Neural cell (in vitro differentiated cells): Measurements from ENCODE around the gene SLC25A26. TPM values are rescaled to one million over a fixed set of nuclear protein-coding genes. Genes with fewer than 3 reads are reported as not detected.

Experiments used
- H2AFZ ChIP-seq: fragments of 200-600, 300-800 bp; sonication (generic), shearing (Covaris generic); 2 replicates; pipeline ENCODE4 v1.6.0; 2014; ENCODE audit warnings: low read depth, mild to moderate bottlenecking, antibody characterized with exemption, low read length, moderate library complexity
- H3F3A ChIP-seq: fragments of 200-600 bp; shearing (Covaris generic); 2 replicates; pipeline ENCODE4 v1.6.1; 2016; ENCODE audit warnings: mild to moderate bottlenecking, moderate library complexity, mixed read lengths, antibody characterized with exemption, low read length; ENCODE audit not compliant: insufficient read depth, poor library complexity, severe bottlenecking
- H3K27ac ChIP-seq: fragments of 200-600, 300-800 bp; sonication (generic), shearing (Covaris generic); 2 replicates; pipeline ENCODE4 v1.5.1; 2014; ENCODE audit warnings: mild to moderate bottlenecking, low read length, moderate library complexity
- H3K27me3 ChIP-seq: fragments of 300-800, 200-600 bp; sonication (generic), shearing (Covaris generic); 2 replicates; pipeline ENCODE4 v1.6.0; 2014; ENCODE audit warnings: mild to moderate bottlenecking, low read depth, low read length, moderate library complexity; ENCODE audit not compliant: insufficient read depth
- H3K36me3 ChIP-seq: fragments of 300-800, 200-600 bp; sonication (generic), shearing (Covaris generic); 2 replicates; pipeline ENCODE4 v1.5.1; 2014; ENCODE audit warnings: mild to moderate bottlenecking, antibody characterized with exemption, low read length, moderate library complexity; ENCODE audit not compliant: insufficient read depth
- H3K4me2 ChIP-seq: fragments of 300-800, 200-600 bp; sonication (generic), shearing (Covaris generic); 2 replicates; pipeline ENCODE4 v1.6.0; 2014; ENCODE audit warnings: mild to moderate bottlenecking, low read length
- H3K4me3 ChIP-seq: fragments of 300-800, 200-600 bp; sonication (generic), shearing (Covaris generic); 2 replicates; pipeline ENCODE4 v1.5.1; 2014; ENCODE audit warnings: mild to moderate bottlenecking, low read length, moderate library complexity
- H3K79me2 ChIP-seq: fragments of 200-600 bp; shearing (Covaris generic); replicated peaks from 2 replicates; pipeline ENCODE4 v1.6.0; 2014; ENCODE audit warnings: mild to moderate bottlenecking, low read length, moderate library complexity; ENCODE audit not compliant: insufficient read depth
- H3K9ac ChIP-seq: fragments of 300-800, 200-600 bp; sonication (generic), shearing (Covaris generic); 2 replicates; pipeline ENCODE4 v1.6.1; 2016; ENCODE audit warnings: mild to moderate bottlenecking, low read length, mixed read lengths
- H3K9me2 ChIP-seq: fragments of 200-600 bp; shearing (Covaris generic); 2 replicates; pipeline ENCODE4 v1.6.1; 2016; ENCODE audit warnings: mild to moderate bottlenecking, low read length, mixed read lengths; ENCODE audit not compliant: insufficient read depth
- H3K9me3 ChIP-seq: fragments of 200-600, 300-800 bp; sonication (generic), shearing (Covaris generic); 2 replicates; pipeline ENCODE4 v1.6.1; 2016; ENCODE audit warnings: mild to moderate bottlenecking, mixed run types, low read length, moderate library complexity, mixed read lengths
- H4K20me1 ChIP-seq: fragments of 200-600 bp; shearing (Covaris generic); 2 replicates; pipeline ENCODE4 v1.6.1; 2016; ENCODE audit warnings: mild to moderate bottlenecking, mixed run types; ENCODE audit not compliant: insufficient read depth
- CTCF ChIP-seq: fragments of 450-650 bp; IDR thresholded peaks from 2 replicates; pipeline ENCODE4 v1.5.1; 2014; ENCODE audit warnings: antibody characterized with exemption, mild to moderate bottlenecking, moderate library complexity; ENCODE audit not compliant: poor library complexity, severe bottlenecking
- EP300 ChIP-seq: fragments of 450-650 bp; conservative IDR thresholded peaks from 2 replicates; pipeline ENCODE4 v1.6.1; 2014; ENCODE audit warnings: antibody characterized with exemption, mild to moderate bottlenecking, moderate library complexity; ENCODE audit not compliant: poor library complexity, severe bottlenecking
- EZH2 ChIP-seq: fragments of 200-600, 300-800 bp; shearing (Covaris generic), sonication (generic); IDR thresholded peaks from 2 replicates; pipeline ENCODE4 v1.6.1; 2014; ENCODE audit warnings: antibody characterized with exemption, low read length, borderline replicate concordance, mild to moderate bottlenecking; ENCODE audit not compliant: insufficient read depth, poor library complexity, severe bottlenecking
- MXI1 ChIP-seq: fragments of 450-650 bp; conservative IDR thresholded peaks from 2 replicates; pipeline ENCODE4 v1.6.1; 2014; ENCODE audit warnings: antibody characterized with exemption, mild to moderate bottlenecking; ENCODE audit not compliant: poor library complexity, severe bottlenecking
- POLR2AphosphoS5 ChIP-seq: IDR thresholded peaks from 2 replicates; pipeline ENCODE4 v1.6.1; 2012
- RAD21 ChIP-seq: fragments of 450-650 bp; conservative IDR thresholded peaks from 2 replicates; pipeline ENCODE4 v1.6.1; 2014; ENCODE audit warnings: antibody characterized with exemption, mild to moderate bottlenecking, moderate library complexity
- REST ChIP-seq: IDR thresholded peaks from 2 replicates; pipeline ENCODE4 v1.6.1; 2012; ENCODE audit warnings: borderline replicate concordance
- SMC3 ChIP-seq: fragments of 450-650 bp; conservative IDR thresholded peaks from 2 replicates; pipeline ENCODE4 v1.6.1; 2014; ENCODE audit warnings: antibody characterized with exemption, mild to moderate bottlenecking, moderate library complexity; ENCODE audit not compliant: poor library complexity
- TAF1 ChIP-seq: IDR thresholded peaks from 2 replicates; pipeline ENCODE4 v1.6.1; 2012; ENCODE audit warnings: low read depth
- polyA plus RNA-seq: library from polyadenylated mRNA; depleted of rRNA; stranded (reverse); fragments of >200 nt; gene quantifications from 2 replicates; pipeline ENCODE4 v1.2.3, GENCODE V29; 2014

The SLC25A26 gene
- polyA plus RNA-seq, 1 donor from 2014 or later = 21.0 TPM

- no peak overlapping the region for H3K27ac ChIP-seq
- no peaks in the 10 kb centered on the region for H4K20me1 ChIP-seq
Observed at GRCh38 chr3:66404903-66405700, 184.3 kb downstream of the SLC25A26 start.

GRCh38 chr3:66405701-66406091, 184.9 kb downstream of the SLC25A26 start:
- H3K9me3 ChIP-seq = no peaks in the 10 kb centered on the region
- no peak overlapping the region for H3K9ac ChIP-seq
- no peak overlapping the region for H3K4me2 ChIP-seq
- no peaks in the 10 kb centered on the region for H3F3A ChIP-seq
- no peak overlapping the region for H3K27ac ChIP-seq
- no peaks in the 10 kb centered on the region for H3K36me3 ChIP-seq
- no peak overlapping the region for H3K4me3 ChIP-seq
- no peaks in the 10 kb centered on the region for H3K9me2 ChIP-seq
- no peaks in the 10 kb centered on the region for H3K79me2 ChIP-seq
- H2AFZ ChIP-seq = no peak overlapping the region
- H3K27me3 ChIP-seq = no peaks in the 10 kb centered on the region
- H4K20me1 ChIP-seq = no peaks in the 10 kb centered on the region
- TF ChIP-seq MXI1 = no peak
- TF ChIP-seq POLR2AphosphoS5 = no peak
- no peak for TF ChIP-seq CTCF
- no peak for TF ChIP-seq SMC3
- TF ChIP-seq EP300 = no peak
- no peak for TF ChIP-seq EZH2
- no peak for TF ChIP-seq TAF1

More at GRCh38 chr3:66404903-66405700, 184.3 kb downstream of the SLC25A26 start:
- Histone ChIP-seq H3K9me3 (no peaks in the 10 kb centered on the region), H3K27me3 (no peaks in the 10 kb centered on the region), H3K9me2 (no peaks in the 10 kb centered on the region), H3K79me2 (no peaks in the 10 kb centered on the region), H3K4me3 (no peak overlapping the region), H3K4me2 (no peak overlapping the region), H3K9ac (no peak overlapping the region), H2AFZ (no peak overlapping the region), H3K36me3 (no peaks in the 10 kb centered on the region), H3F3A (no peaks in the 10 kb centered on the region)
- TF ChIP-seq EZH2 (no peak), REST (no peak), MXI1 (no peak), CTCF (no peak), POLR2AphosphoS5 (no peak), RAD21 (no peak), EP300 (no peak), SMC3 (no peak), TAF1 (no peak)
